Stimulated activated effector memory CD8-positive, alpha-beta T cell treated with anti-CD3 and anti-CD28 coated beads, Interleukin-12 subunit alpha, Interleukin-12 subunit beta, amount 100 ng/mL, for 72 hours (primary cell): ENCODE data around the gene KIAA1549.
A peak's percentile ranks its signal among the peaks of the same experiment; 100 is the strongest.
"Not testable (repeated sequence)": the region's sequence is repeated elsewhere in the genome, so short reads cannot be mapped to it uniquely, and the experiment has no call there.

Source experiments
- ATAC-seq: fragments of 150-1000 bp; cut with Tn5 transposase; 2 replicates; pipeline ENCODE4 v1.10.0; 2021
- DNase-seq, 2 donors: peaks; one replicate each; pipeline ENCODE4 v3.0.0; 2021 to 2022; ENCODE audit warnings: low spot score in 2 of 2
- H3K27ac Mint-ChIP-seq: one replicate; pipeline ENCODE4 v1.8.0; 2022; ENCODE audit warnings: mild to moderate bottlenecking, mixed read lengths
- H3K36me3 Mint-ChIP-seq: one replicate; pipeline ENCODE4 v1.8.0; 2022; ENCODE audit warnings: mild to moderate bottlenecking, mixed read lengths
- H3K4me1 Mint-ChIP-seq: one replicate; pipeline ENCODE4 v1.8.0; 2022; ENCODE audit warnings: mixed read lengths
- H3K4me3 Mint-ChIP-seq: one replicate; pipeline ENCODE4 v1.8.0; 2022; ENCODE audit warnings: mild to moderate bottlenecking, mixed read lengths
- H3K9me3 Mint-ChIP-seq: one replicate; pipeline ENCODE4 v1.8.0; 2022; ENCODE audit warnings: mixed read lengths

KIAA1549 gene

GRCh38 chr7:138822867-138823535 is 158.2 kb downstream of the KIAA1549 start:
- Mint-ChIP-seq H3K36me3 (no peaks in the 10 kb centered on the region), H3K4me1 (peaks cover 6% of the 10 kb centered on the region), H3K27ac (no peak overlapping the region), H3K4me3 (no peak overlapping the region), H3K9me3 (no peaks in the 10 kb centered on the region)
- ATAC-seq (no peak), DNase-seq (no peak)

DNA sequence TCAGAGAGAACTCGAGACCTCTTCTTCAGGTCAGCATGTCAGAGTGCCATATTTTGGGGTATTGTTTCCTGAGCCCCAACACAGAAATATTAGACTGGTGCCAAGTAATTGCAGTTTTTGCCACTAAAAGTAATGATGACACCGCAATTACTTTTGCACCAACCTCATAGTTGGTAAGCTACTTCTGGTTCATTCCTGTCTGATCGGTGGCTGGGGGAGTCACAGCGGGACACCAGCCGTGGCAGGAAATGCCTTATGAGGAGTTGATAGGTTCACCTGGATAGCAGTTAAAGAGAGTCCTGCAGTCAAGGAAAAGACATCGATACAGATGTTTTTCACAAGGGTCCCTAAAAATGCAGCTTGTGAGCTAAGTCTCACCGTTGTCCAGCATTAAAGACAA is 159.3 kb downstream of the KIAA1549 start:
- H3K27ac Mint-ChIP-seq, result no peak overlapping the region
- H3K4me3 Mint-ChIP-seq, result no peak overlapping the region
- no peaks in the 10 kb centered on the region for H3K36me3 Mint-ChIP-seq
- ATAC-seq (no peak), DNase-seq (no peak)
- H3K4me1 Mint-ChIP-seq, result peaks cover 6% of the 10 kb centered on the region
- H3K9me3 Mint-ChIP-seq, result no peaks in the 10 kb centered on the region

- no peaks in the 10 kb centered on the region for H3K4me1 Mint-ChIP-seq
- H3K27ac Mint-ChIP-seq, result no peak overlapping the region
- no peak for DNase-seq
- no peak for ATAC-seq
- no peaks in the 10 kb centered on the region for H3K36me3 Mint-ChIP-seq
- no peaks in the 10 kb centered on the region for H3K9me3 Mint-ChIP-seq
- no peak overlapping the region for H3K4me3 Mint-ChIP-seq
Observed at GRCh38 chr7:138819625-138820024, 161.6 kb downstream of the KIAA1549 start.

- Mint-ChIP-seq H3K27ac (no peak overlapping the region), H3K36me3 (no peaks in the 10 kb centered on the region), H3K9me3 (no peaks in the 10 kb centered on the region), H3K4me1 (no peaks in the 10 kb centered on the region), H3K4me3 (no peak overlapping the region)
- DNase-seq (no peak), ATAC-seq (peak; percentile 68)
Observed at GRCh38 chr7:138816650-138817049, 164.5 kb downstream of the KIAA1549 start.

- DNase-seq, result no peak
- Mint-ChIP-seq H3K27ac (no peak overlapping the region), H3K9me3 (no peaks in the 10 kb centered on the region), H3K36me3 (no peaks in the 10 kb centered on the region), H3K4me1 (no peaks in the 10 kb centered on the region), H3K4me3 (no peak overlapping the region)
- peak; percentile 36 for ATAC-seq
Observed at GRCh38 chr7:138814816-138815332, 166.3 kb downstream of the KIAA1549 start.

GRCh38 chr7:138813945-138814344 is 167.2 kb downstream of the KIAA1549 start:
- DNase-seq, result no peak
- no peaks in the 10 kb centered on the region for H3K36me3 Mint-ChIP-seq
- H3K4me3 Mint-ChIP-seq, result no peak overlapping the region
- no peaks in the 10 kb centered on the region for H3K4me1 Mint-ChIP-seq
- peak; percentile 83 for ATAC-seq
- no peaks in the 10 kb centered on the region for H3K9me3 Mint-ChIP-seq
- H3K27ac Mint-ChIP-seq, result no peak overlapping the region

DNA sequence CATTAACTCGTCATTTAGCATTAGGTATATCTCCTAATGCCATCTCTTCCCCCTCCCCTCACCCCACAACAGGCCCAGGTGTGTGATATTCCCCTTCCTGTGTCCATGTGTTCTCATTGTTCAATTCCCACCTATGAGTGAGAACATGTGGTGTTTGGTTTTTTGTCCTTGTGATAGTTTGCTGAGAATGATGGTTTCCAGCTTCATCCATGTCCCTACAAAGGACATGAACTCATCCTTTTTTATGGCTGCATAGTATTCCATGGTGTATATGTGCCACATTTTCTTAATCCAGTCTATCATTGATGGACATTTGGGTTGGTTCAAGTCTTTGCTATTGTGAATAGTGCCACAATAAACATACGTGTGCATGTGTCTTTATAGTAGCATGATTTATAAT is 169.9 kb downstream of the KIAA1549 start:
- H3K27ac Mint-ChIP-seq, ATAC-seq, H3K4me3 Mint-ChIP-seq, H3K36me3 Mint-ChIP-seq, H3K9me3 Mint-ChIP-seq, H3K4me1 Mint-ChIP-seq, DNase-seq: not testable (repeated sequence)

DNA sequence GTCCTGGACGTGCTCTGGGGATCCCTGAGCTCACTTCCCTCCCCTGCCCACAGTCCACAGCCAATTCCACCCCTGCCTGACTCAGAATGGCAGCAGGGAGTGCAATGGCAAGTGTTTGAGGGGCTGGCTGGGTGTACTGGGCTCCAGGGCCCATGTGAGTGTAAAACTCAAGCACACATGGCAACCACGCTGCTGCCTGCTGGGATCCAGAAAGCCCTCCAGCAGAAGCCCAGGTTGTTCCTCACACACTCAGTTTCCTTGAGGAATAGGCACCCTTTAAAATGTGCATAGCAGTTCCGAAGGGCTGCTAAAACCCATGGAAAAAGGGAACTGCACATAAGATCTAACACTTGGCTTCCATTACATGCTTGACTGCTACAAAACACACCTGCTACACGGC is 171.8 kb downstream of the KIAA1549 start:
- H3K9me3 Mint-ChIP-seq, result no peaks in the 10 kb centered on the region
- DNase-seq (no peak), ATAC-seq (no peak)
- H3K27ac Mint-ChIP-seq, result peak overlapping the region; percentile 30
- no peak overlapping the region for H3K4me3 Mint-ChIP-seq
- no peaks in the 10 kb centered on the region for H3K4me1 Mint-ChIP-seq
- no peaks in the 10 kb centered on the region for H3K36me3 Mint-ChIP-seq

- no peaks in the 10 kb centered on the region for H3K36me3 Mint-ChIP-seq
- no peaks in the 10 kb centered on the region for H3K9me3 Mint-ChIP-seq
- DNase-seq (no peak), ATAC-seq (peak; percentile 62)
- H3K27ac Mint-ChIP-seq, result no peak overlapping the region
- no peak overlapping the region for H3K4me3 Mint-ChIP-seq
- no peaks in the 10 kb centered on the region for H3K4me1 Mint-ChIP-seq
Observed at GRCh38 chr7:138804618-138805017, 176.6 kb downstream of the KIAA1549 start.

DNA sequence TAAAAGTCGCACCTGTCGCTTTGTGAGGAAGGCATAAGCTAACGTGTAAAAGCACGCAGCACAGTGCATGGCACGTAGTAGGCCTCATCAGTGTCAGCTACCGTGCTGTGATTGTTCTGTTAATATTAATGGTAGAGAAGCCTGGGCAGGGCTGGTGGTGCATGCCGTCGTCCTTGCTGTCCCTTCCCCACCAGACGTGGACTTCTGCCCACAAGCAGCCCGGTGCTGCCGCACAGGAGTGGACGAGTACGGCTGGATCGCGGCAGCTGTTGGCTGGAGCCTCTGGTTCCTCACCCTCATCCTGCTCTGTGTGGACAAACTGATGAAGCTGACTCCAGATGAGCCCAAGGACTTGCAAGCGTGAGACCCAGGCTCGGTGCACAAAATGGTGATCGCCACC is 178.5 kb downstream of the KIAA1549 start:
- no peaks in the 10 kb centered on the region for H3K9me3 Mint-ChIP-seq

GRCh38 chr7:138801256-138801655 is 179.9 kb downstream of the KIAA1549 start:
- Mint-ChIP-seq H3K27ac (no peak overlapping the region), H3K9me3 (no peaks in the 10 kb centered on the region), H3K4me3 (no peak overlapping the region), H3K36me3 (no peaks in the 10 kb centered on the region), H3K4me1 (peaks cover 25% of the 10 kb centered on the region)
- DNase-seq (no peak), ATAC-seq (no peak)

More for the DNA sequence above, 178.5 kb downstream of the KIAA1549 start:
- ATAC-seq (no peak), DNase-seq (no peak)
- Mint-ChIP-seq H3K27ac (no peak overlapping the region), H3K36me3 (no peaks in the 10 kb centered on the region), H3K4me3 (no peak overlapping the region), H3K4me1 (peaks cover 13% of the 10 kb centered on the region)

DNA sequence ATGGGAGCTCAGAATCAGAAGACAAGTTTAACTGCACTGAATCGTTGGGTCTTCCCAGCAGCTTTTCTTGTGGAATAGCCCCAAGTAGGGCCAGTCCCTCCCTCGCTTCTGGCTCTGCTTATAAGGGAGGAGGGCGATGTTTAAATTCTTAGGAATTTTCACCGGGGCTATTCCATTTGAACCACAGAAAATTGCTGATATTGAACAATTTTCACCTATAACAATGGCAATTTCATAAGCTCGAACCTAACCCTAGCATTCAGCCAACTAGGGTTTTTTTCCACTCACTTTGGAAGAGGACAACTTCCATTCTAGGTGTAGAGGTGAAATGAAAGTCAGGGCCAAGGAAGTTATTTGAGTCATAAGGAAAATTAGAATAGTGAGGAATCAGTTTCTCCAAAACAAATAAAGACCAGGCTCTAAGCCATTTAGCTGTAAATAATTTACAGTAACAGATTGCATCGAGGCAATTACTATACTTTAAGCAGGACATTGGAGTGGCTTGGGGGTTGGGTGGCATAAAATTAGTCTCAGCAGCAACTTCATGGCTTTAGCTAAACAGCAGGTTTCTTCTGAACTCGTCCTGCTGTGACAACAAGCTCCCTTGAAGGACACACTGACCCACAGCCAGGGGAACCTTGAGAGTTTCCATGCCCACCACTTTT is 181.7 kb downstream of the KIAA1549 start:
- Mint-ChIP-seq H3K36me3 (no peaks in the 10 kb centered on the region), H3K27ac (no peak overlapping the region), H3K4me3 (no peak overlapping the region), H3K4me1 (peaks cover 25% of the 10 kb centered on the region), H3K9me3 (no peaks in the 10 kb centered on the region)
- DNase-seq (no peak), ATAC-seq (no peak)

- H3K36me3 Mint-ChIP-seq, result no peaks in the 10 kb centered on the region
- DNase-seq (no peak), ATAC-seq (no peak)
- peaks cover 25% of the 10 kb centered on the region for H3K4me1 Mint-ChIP-seq
- no peaks in the 10 kb centered on the region for H3K9me3 Mint-ChIP-seq
- no peak overlapping the region for H3K4me3 Mint-ChIP-seq
- no peak overlapping the region for H3K27ac Mint-ChIP-seq
Observed at GRCh38 chr7:138798836-138799235, 182.4 kb downstream of the KIAA1549 start.

- H3K9me3 Mint-ChIP-seq, result no peaks in the 10 kb centered on the region
- peak within 1 kb of the TSS; percentile 24 for H3K27ac Mint-ChIP-seq
- DNase-seq, result no peak
- no peak within 1 kb of the TSS for H3K4me3 Mint-ChIP-seq
- no peaks in the 10 kb centered on the region for H3K36me3 Mint-ChIP-seq
- peak; percentile 28 for ATAC-seq
- H3K4me1 Mint-ChIP-seq, result peaks cover 25% of the 10 kb centered on the region
Observed at GRCh38 chr7:138797715-138798320, 183.4 kb downstream of the KIAA1549 start, which contains the start of the genes ATP6V0A4 and TMEM213. TSS of gene ATP6V0A4 (minus strand) at chr7:138798196. CDS start at chr7:138771247, 26,949 bp downstream. TSS of gene TMEM213 (plus strand) at chr7:138797994. CDS start at chr7:138798105, 111 bp downstream.

DNA sequence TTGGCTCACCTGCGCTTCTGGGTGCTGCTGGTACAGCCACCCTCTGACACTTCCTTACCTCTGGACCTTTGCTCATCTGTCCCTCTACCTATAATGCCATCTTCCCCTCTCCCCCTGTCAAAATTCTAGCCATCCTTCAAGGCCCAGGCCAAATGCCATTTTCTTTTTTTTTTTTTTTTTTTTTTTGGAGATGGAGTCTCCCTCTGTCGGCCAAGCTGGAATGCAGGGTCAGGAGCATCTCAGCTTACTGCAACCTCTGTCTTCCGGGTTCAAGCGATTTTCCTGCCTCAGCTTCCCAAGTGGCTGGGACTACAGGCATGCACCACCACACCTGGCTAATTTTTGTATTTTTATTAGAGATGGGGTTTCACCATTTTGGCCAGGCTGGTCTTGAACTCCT is 184.1 kb downstream of the KIAA1549 start:
- peak overlapping the region; percentile 24 for H3K27ac Mint-ChIP-seq
- ATAC-seq, DNase-seq, H3K9me3 Mint-ChIP-seq, H3K36me3 Mint-ChIP-seq, H3K4me3 Mint-ChIP-seq: not testable (repeated sequence)
- H3K4me1 Mint-ChIP-seq, result peaks cover 25% of the 10 kb centered on the region
